B cell (primary cell): ENCODE results near the gene BAZ2B.

ENCODE experiments used
- EZH2 ChIP-seq: IDR thresholded peaks from 2 replicates; pipeline ENCODE4 v1.6.1; 2012; ENCODE audit warnings: borderline replicate concordance, low read depth, mild to moderate bottlenecking, moderate library complexity, low read length; ENCODE audit not compliant: insufficient read depth, poor library complexity, severe bottlenecking
- TF ChIP-seq, protein P1 (sequence below): fragments of 200-600 bp; IDR thresholded peaks from one replicate; pipeline ENCODE4 v1.8.0; 2022; ENCODE audit warnings: antibody characterized with exemption, mild to moderate bottlenecking

DNA sequence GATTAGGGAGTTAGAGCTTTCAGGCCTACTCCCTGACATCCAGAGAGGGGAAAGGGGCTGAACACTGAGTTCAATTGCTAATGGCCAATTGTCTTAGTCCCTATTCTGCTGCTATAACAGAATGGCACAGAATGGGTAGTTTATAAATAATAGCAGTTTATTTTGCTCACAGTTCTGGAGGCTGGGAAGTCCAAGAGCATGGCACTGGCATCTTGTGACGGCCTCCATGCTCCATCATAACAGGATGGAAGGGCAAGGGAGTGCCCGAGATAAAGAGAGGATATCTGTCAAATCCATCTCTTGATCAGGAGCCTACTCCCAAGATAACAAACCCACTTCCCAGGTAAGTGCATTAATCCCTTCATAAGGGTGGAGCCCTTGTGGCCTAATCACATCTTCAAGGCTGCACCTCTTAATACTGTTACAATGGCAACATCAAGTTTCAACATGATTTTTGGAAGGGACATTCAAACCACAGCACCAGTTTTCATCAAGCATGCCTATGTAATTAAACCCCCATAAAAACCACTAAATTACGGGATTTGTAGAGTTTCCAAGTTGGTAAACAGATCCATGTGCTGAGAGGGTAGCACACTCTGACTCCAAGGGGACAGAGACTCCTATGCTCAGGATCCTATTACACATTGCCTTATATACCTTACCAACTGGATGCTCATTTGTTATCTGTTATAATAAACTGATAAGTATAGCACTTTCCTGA lies 44.6 kb downstream of the BAZ2B start:
- TF ChIP-seq, protein P1, sequence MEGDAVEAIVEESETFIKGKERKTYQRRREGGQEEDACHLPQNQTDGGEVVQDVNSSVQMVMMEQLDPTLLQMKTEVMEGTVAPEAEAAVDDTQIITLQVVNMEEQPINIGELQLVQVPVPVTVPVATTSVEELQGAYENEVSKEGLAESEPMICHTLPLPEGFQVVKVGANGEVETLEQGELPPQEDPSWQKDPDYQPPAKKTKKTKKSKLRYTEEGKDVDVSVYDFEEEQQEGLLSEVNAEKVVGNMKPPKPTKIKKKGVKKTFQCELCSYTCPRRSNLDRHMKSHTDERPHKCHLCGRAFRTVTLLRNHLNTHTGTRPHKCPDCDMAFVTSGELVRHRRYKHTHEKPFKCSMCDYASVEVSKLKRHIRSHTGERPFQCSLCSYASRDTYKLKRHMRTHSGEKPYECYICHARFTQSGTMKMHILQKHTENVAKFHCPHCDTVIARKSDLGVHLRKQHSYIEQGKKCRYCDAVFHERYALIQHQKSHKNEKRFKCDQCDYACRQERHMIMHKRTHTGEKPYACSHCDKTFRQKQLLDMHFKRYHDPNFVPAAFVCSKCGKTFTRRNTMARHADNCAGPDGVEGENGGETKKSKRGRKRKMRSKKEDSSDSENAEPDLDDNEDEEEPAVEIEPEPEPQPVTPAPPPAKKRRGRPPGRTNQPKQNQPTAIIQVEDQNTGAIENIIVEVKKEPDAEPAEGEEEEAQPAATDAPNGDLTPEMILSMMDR = no peak
- no peak for TF ChIP-seq EZH2
